Muscle layer of colon (tissue), 2 donors: Measurements from ENCODE around the gene AASS.

ENCODE experiments used
- H3K27ac ChIP-seq: one replicate; pipeline ENCODE4 v1.7.0; 2013; ENCODE audit warnings: low read depth, mild to moderate bottlenecking, low read length, moderate library complexity
- H3K27me3 ChIP-seq, 2 donors: one replicate each; pipeline ENCODE4 v1.7.0; 2013; ENCODE audit warnings: low read length in 2 of 2, mild to moderate bottlenecking in 2 of 2; ENCODE audit not compliant: insufficient read depth in 2 of 2, control insufficient read depth in 1 of 2
- H3K36me3 ChIP-seq: one replicate; pipeline ENCODE4 v1.7.0; 2013; ENCODE audit warnings: mild to moderate bottlenecking, low read length; ENCODE audit not compliant: insufficient read depth
- H3K4me1 ChIP-seq: one replicate; pipeline ENCODE4 v1.7.0; 2013; ENCODE audit warnings: mild to moderate bottlenecking, low read length; ENCODE audit not compliant: insufficient read depth
- H3K4me3 ChIP-seq, 2 donors: one replicate each; pipeline ENCODE4 v1.7.0; 2013; ENCODE audit warnings: low read length in 2 of 2, low read depth in 1 of 2, mild to moderate bottlenecking in 1 of 2, moderate library complexity in 1 of 2
- H3K9ac ChIP-seq: one replicate; pipeline ENCODE4 v1.7.0; 2013; ENCODE audit warnings: low read length
- H3K9me3 ChIP-seq: one replicate; pipeline ENCODE4 v1.7.0; 2013; ENCODE audit warnings: mild to moderate bottlenecking, low read length
- donor health status: abdominal sarcoma.
- donor health status: Adenocarcinoma of cecum.

The AASS gene

DNA sequence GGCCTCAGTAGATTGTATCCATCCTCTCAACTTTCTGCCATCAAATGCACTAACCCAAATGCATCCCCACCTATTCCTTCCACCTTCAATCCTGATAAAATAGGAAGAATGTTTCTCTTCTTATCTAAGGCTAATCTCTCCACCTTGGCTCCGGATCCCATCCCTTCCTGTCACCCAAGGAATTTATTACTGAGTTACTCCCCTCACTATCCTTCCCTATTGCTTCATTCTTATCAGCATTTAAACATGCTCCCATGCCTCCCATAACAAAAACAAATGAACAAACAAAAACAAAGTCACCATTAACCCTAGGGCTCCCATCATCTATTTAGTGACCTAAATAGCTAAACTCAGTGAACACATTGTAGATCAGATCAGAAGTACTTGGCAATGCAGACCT is 25.3 kb downstream of the AASS start:
- H3K36me3 ChIP-seq = peaks cover 4% of the 10 kb centered on the region
- no peak overlapping the region for H3K27ac ChIP-seq
- H3K27me3 ChIP-seq = no peaks in the 10 kb centered on the region
- no peak overlapping the region for H3K4me3 ChIP-seq
- no peaks in the 10 kb centered on the region for H3K4me1 ChIP-seq
- H3K9me3 ChIP-seq = no peaks in the 10 kb centered on the region
- no peak overlapping the region for H3K9ac ChIP-seq

DNA sequence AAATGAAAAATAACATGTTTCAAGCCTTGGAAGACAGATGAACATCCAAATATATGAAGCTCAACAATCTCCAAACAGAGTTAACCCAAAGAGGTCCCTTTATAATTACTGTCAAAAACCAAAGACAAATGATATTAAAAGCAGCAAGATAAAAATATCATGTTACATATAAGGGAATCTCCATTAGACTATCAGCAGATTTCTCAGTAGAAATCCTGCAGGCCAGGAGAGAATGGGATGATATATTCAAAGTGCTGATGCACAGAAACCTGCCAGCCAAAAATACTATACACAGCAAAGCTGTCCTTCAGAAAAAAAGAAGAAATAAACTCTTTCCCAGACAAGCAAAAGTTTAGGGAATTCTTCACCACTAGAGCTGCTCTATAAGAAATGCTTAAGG is 41.0 kb downstream of the AASS start:
- no peak overlapping the region for H3K9ac ChIP-seq
- no peaks in the 10 kb centered on the region for H3K27me3 ChIP-seq
- H3K36me3 ChIP-seq = peaks cover 9% of the 10 kb centered on the region
- peaks cover 10% of the 10 kb centered on the region for H3K9me3 ChIP-seq
- no peak overlapping the region for H3K27ac ChIP-seq
- H3K4me1 ChIP-seq = no peaks in the 10 kb centered on the region
- no peak overlapping the region for H3K4me3 ChIP-seq

DNA sequence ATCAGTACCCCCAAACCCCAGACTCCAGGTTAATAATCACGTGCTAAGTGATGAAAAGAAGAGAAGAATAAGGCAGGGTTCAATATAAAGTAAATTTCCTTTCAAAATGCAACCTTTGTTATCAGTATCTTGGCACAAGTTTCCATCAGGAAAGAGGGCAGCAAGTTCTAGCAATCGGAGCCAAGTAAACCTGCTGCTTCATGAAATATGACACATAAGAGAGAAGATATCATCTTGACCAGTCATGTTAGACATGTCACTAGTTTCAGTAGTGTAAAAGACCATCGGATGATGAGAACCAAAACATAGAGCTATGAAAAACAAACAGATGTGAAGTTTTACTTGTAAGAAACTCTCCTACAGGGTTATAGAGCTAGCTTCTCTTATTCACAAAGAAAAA is 44.0 kb downstream of the AASS start:
- no peak overlapping the region for H3K4me3 ChIP-seq
- no peak overlapping the region for H3K27ac ChIP-seq
- H3K9me3 ChIP-seq = peaks cover 10% of the 10 kb centered on the region
- peaks cover 9% of the 10 kb centered on the region for H3K36me3 ChIP-seq
- no peak overlapping the region for H3K9ac ChIP-seq
- no peaks in the 10 kb centered on the region for H3K27me3 ChIP-seq
- no peaks in the 10 kb centered on the region for H3K4me1 ChIP-seq

DNA sequence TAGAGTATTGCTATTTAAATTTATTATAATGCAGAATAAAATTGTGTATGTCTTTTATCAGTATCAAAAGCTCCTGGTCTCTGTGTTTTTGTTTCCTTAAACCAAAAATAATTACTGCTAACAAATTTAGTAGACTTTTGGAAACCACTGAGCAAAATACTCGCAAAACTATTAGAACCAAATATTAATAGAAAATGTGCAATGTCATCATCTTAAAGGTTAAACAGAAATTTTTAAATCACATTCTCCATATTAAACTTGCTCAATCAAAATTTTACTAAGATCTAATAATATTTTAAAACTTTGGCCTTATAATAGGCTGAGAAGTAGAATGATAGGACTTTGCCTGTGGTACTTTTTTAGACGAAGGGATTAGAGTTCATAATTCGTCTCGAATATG is 48.4 kb downstream of the AASS start:
- Histone ChIP-seq H3K36me3 (peaks cover 2% of the 10 kb centered on the region), H3K9ac (no peak overlapping the region), H3K9me3 (no peaks in the 10 kb centered on the region), H3K4me1 (no peaks in the 10 kb centered on the region), H3K4me3 (no peak overlapping the region), H3K27ac (no peak overlapping the region), H3K27me3 (no peaks in the 10 kb centered on the region)

DNA sequence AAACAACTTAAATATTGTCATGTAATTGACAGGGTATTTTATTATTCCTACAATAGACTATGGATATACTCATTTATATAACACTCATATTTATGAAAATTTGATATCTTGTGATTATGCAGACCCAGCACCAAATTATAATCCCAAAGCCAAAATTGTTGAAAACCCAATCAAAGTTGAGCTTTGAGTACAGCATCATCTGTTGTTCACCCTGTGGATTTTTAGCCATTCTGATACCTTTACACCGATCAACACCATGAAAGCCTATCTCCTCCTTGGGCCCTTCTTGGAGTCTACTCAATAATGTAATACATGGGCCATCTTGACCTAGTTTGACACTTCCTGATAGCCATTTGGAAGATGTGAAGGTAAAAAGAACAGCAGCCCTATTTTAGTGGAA is 49.5 kb downstream of the AASS start:
- H3K27ac ChIP-seq = no peak overlapping the region
- H3K4me1 ChIP-seq = no peaks in the 10 kb centered on the region
- H3K9me3 ChIP-seq = no peaks in the 10 kb centered on the region
- no peak overlapping the region for H3K9ac ChIP-seq
- no peak overlapping the region for H3K4me3 ChIP-seq
- peaks cover 9% of the 10 kb centered on the region for H3K36me3 ChIP-seq
- no peaks in the 10 kb centered on the region for H3K27me3 ChIP-seq

DNA sequence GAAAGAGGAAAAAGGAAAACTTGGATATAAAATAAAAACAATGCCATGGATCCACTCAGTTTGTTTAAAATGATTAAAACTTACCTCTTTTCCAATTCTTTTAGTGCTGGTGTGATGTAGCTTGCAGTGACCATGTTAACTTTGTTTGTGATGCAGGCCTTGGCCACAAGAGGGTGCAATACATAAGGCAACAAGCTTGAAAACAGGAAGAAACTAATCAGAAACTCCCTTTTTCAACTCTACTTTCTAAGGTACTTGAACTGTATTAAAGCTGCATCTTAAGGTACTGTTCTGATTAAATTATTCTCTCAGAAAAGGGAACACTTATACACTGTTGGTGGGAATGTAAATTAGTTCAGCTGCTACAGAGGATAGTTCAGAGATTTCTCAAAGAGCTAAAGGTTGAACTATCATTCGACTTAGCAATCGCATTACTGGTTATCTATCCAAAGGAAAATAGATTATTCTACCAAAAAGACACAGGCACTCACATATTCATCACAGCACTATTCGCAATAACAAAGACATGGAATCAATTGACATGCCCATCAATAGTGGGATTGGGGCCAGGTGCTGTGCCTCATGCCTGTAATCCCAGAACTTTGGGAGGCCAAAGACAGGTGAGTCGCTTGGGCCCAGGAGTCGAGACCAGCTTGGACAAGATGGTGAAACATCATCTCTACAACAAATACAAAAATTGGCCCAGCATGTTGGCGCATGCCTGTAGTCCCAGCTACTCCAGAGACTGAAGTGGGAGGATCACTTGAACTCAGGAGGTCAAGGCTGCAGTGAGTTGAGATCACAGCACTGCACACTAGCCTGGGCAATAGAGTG is 50.9 kb downstream of the AASS start:
- Histone ChIP-seq H3K4me3 (no peak overlapping the region), H3K9ac (no peak overlapping the region), H3K27ac (no peak overlapping the region), H3K36me3 (peaks cover 12% of the 10 kb centered on the region), H3K27me3 (no peaks in the 10 kb centered on the region), H3K4me1 (no peaks in the 10 kb centered on the region), H3K9me3 (no peaks in the 10 kb centered on the region)

DNA sequence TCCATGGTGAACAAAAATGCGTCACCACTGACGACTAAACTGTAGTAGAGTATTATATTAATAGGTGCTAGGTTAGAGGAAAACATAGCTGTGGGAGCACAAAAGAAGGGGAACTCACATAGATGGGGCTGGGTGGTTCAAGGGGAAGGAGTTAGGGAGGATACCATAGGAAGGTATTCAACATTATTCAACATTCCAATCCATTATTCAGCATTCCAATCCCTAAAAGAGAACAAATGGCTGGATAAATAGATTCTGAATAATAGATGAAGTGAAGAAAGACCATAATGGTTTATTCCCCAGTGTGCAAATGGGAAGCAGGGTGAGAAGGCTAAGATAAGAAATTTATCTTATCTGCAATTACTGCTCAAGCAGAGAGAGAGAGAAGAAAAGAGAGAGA is 61.4 kb downstream of the AASS start:
- no peaks in the 10 kb centered on the region for H3K27me3 ChIP-seq
- H3K27ac ChIP-seq = no peak overlapping the region
- no peaks in the 10 kb centered on the region for H3K4me1 ChIP-seq
- no peaks in the 10 kb centered on the region for H3K9me3 ChIP-seq
- H3K36me3 ChIP-seq = peaks cover 15% of the 10 kb centered on the region
- no peak overlapping the region for H3K9ac ChIP-seq
- H3K4me3 ChIP-seq = no peak overlapping the region

DNA sequence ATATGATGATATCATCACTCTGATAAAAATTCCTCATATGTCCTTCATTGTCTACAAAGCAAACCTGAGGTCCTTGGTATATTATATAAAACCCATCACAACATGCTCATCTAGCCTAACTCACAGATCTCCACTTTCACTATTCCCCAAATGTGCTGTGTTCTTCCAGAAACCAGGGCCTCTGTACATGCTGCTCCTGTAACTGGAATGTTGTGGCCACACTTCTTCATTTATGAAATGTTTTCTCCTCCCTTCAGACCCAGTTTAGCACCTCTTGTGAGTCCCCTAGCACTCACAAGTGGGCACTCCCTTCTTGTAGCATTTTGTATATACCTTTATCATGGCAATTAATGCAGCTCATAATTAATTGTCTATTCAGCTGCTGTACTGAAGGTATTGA is 61.9 kb downstream of the AASS start:
- no peaks in the 10 kb centered on the region for H3K9me3 ChIP-seq
- no peaks in the 10 kb centered on the region for H3K4me1 ChIP-seq
- H3K27me3 ChIP-seq = no peaks in the 10 kb centered on the region
- no peak overlapping the region for H3K9ac ChIP-seq
- peaks cover 20% of the 10 kb centered on the region for H3K36me3 ChIP-seq
- H3K4me3 ChIP-seq = no peak overlapping the region
- no peak overlapping the region for H3K27ac ChIP-seq

DNA sequence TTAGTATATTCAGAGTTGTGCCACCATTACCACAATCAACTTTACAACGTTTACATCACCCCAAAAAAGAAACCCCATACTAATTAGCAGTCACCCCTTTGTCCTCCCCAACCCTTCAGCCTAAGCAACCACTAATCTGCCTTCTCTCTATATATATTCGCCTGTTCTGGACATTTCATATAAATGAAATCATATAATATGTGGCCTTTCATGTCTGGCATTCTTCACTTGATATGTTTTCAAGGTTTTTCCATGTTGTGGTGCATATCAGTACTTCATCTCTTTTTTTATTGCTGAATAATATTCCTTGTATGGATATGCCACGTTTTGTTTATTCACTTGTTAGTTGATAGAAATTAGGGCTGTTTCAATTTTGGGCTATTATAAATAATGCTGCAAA is 70.4 kb downstream of the AASS start:
- no peaks in the 10 kb centered on the region for H3K4me1 ChIP-seq
- no peak overlapping the region for H3K27ac ChIP-seq
- H3K36me3 ChIP-seq = peaks cover 6% of the 10 kb centered on the region
- H3K4me3 ChIP-seq = no peak overlapping the region
- no peaks in the 10 kb centered on the region for H3K27me3 ChIP-seq
- no peaks in the 10 kb centered on the region for H3K9me3 ChIP-seq
- no peak overlapping the region for H3K9ac ChIP-seq

DNA sequence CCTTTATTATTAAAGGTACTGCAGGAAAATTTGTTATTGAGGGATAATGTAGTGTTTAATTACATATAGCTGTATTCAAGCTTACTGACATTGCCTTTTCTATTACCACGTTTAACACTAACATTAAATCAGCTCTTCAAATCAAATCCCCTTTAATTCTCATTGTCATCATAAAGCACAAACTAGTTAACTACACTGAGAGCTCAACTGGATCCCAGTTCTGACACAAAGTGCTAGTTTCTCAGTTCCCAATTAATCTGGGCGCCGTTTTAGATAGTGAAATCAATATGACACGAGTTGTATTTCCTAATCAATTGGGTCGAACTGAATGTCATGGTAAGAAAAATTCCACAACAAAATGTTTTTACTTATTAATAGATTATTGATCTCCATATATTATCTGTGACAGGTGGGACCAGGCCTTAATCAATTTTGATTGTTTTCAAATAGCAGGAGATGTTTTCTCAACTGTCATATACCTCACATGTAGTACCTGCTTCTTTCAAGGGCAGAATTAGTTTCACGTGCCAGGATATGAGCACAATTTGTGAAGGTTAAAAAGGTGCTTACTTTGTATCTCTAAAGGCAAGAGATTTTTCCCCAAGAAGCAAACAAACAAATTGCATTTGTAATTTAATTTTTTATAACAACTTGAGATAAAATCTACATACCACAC is 71.0 kb downstream of the AASS start:
- Histone ChIP-seq H3K9ac (no peak overlapping the region), H3K27ac (no peak overlapping the region), H3K4me3 (no peak overlapping the region), H3K4me1 (no peaks in the 10 kb centered on the region), H3K27me3 (no peaks in the 10 kb centered on the region), H3K9me3 (no peaks in the 10 kb centered on the region), H3K36me3 (peaks cover 6% of the 10 kb centered on the region)

DNA sequence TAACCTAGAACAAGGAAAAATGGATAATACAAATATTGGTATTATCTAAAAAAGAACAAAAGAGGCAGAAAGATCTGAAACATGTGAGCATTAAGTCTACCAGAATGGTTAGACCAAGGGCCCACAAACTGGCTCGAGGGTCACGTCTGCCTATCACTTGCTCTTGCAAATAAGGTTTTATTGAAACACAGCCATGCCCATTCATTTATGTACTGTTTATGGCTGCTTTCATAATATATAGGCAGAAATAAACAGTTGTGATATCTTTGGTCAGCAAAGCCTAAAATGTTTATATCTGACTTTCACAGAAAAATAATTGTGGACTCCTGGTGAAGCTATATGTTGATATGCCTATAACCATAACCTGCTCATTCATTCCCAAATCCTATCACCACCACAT is 71.8 kb downstream of the AASS start:
- Histone ChIP-seq H3K36me3 (peaks cover under 1% of the 10 kb centered on the region), H3K9me3 (no peaks in the 10 kb centered on the region), H3K27me3 (no peaks in the 10 kb centered on the region)

DNA sequence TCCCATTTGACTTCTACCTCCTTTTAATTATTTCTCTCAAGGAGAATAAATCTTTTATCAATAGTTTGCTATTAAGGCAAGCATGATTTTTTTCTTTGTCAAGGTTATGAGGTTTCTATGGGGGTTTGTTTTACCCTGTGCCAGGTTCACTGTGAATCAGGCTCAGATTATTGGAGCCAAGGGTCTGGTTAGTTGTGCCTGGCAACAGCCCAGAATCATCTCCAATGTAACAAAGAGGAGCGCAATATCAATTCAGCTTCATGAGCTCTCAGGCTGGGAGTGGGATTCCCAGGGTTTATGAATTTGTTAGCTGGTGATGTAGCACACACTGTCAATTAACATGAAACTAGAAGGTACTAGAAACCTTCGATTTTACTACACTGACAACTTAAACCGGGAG is 73.2 kb downstream of the AASS start:
- Histone ChIP-seq H3K9me3 (no peaks in the 10 kb centered on the region), H3K27me3 (no peaks in the 10 kb centered on the region), H3K27ac (no peak overlapping the region), H3K36me3 (no peaks in the 10 kb centered on the region), H3K4me1 (no peaks in the 10 kb centered on the region), H3K9ac (no peak overlapping the region), H3K4me3 (no peak overlapping the region)

More for the DNA sequence above, 71.8 kb downstream of the AASS start:
- H3K9ac ChIP-seq = no peak overlapping the region
- H3K4me1 ChIP-seq = no peaks in the 10 kb centered on the region
- H3K27ac ChIP-seq = no peak overlapping the region
- H3K4me3 ChIP-seq = no peak overlapping the region
